Cardiac septum (tissue), 1 donor: Measurements from ENCODE around the gene DGKI. TPM values are rescaled to one million over a fixed set of nuclear protein-coding genes. Genes with fewer than 3 reads are reported as not detected.
A peak's percentile ranks its signal among the peaks of the same experiment; 100 is the strongest.

Experiments
- DNase-seq: peaks from one replicate; pipeline ENCODE4 v3.0.0-alpha.2; 2020; ENCODE audit warnings: low spot score
- intact Hi-C: fragments of 100-400 bp; cut with DNase I; formaldehyde crosslinking; loops from one replicate; pipeline ENCODE4 v1.14.0; 2022
- total RNA-seq: library from RNA; stranded (reverse); fragmentation: NEBNext Ultra II Directional; extraction: Animal tissue kit (Norgen Biotek cat#: 25700); gene quantifications from one replicate; pipeline ENCODE4 v1.2.1, GENCODE V29; 2021
- donor health status: DM: no; HTN: no; CAD: no.

The DGKI gene
- total RNA-seq, 1 donor from 2014 or later: 7.5 TPM

DNA sequence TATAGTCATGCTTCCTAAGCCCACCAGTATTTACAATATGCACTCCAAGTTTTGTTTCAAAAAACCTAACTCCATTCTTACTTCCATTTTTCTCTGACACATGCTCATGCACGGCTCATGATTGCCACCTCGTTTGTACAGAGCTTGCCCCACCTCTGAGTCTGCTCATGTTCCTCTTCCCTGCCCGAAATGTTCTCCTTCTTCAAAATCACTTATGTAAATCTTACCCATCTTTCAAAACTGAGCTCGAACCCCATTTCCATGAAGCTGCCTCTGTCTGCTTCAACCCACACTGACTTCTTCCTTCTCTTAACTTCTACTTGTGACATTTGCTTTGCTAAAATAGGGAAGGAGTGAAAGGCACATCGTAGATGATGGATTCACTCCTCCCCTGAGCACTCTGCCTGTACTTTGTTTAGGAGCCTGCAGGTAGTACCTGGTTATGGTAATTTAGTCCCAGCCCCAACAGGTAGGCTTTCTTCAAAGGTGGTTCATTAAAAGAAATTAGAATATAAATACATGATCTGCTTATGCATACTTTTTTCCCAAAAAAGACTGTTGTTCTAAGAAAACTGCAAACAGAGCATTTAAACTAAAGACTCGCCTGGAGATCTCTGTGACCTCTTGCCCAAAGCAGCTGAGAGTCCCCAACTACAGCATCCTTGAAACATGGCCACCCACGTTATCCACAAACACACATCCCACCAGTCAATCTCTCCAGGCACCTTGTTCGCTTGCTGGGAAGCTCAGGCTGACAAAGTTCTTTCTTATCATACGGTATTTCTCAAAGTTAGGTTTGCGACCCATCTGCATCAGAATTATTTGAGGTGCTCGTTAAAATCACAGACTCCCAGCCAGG lies 172.0 kb downstream of the DGKI start:
- intact Hi-C loops: no loop called here
- no peak for DNase-seq

GRCh38 chr7:137674048-137674447 lies 172.7 kb downstream of the DGKI start:
- intact Hi-C loops: no loop called here
- no peak for DNase-seq

- intact Hi-C loops: no loop called here
- no peak for DNase-seq
Observed at GRCh38 chr7:137671920-137672319, 174.9 kb downstream of the DGKI start.

DNA sequence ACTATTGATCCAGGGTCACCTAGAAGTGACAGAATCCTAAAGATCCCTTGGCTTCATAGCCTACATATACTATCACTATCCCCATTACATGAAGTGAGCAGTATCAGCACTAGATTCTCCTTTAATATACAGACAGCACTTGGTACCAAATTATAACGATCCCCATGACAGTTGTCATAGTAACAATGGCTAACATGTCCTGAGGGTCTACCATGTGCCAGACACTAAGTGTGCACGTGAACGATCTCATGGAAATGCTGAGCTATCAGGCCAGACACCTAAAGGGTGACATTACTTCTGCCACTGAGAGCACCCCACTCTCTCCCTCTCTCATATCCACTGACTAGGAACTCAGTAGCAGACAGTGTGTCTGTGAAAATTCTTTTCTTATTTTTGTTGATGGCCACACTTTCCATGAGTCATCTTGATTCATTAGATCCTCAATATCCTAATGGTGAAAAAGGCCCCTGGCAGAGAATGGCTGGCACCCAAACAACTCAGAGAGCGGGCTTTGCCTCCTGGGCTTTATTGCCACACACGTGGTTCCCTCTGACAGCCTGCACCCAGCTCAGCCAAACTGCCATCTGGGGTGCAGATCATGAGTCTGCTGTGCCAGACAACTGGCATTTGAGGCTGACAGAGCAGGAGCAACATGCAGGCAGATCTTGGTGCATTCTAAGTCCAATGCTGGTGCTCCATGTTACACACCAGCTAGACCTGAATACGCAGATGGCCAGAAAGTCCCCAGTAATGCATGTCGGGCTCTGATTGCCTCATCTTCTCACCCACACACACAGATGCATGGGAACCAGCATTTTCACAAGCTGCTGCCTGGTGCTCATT lies 176.3 kb downstream of the DGKI start:
- DNase-seq: no peak
- intact Hi-C loops: no loop called here

GRCh38 chr7:137669706-137670105 lies 177.1 kb downstream of the DGKI start:
- DNase-seq: no peak
- intact Hi-C loops: no loop called here

GRCh38 chr7:137668404-137668803 lies 178.4 kb downstream of the DGKI start:
- no peak for DNase-seq
- intact Hi-C loops: no loop called here

GRCh38 chr7:137667633-137668387 lies 179.0 kb downstream of the DGKI start:
- intact Hi-C loops: no loop called here
- no peak for DNase-seq

DNA sequence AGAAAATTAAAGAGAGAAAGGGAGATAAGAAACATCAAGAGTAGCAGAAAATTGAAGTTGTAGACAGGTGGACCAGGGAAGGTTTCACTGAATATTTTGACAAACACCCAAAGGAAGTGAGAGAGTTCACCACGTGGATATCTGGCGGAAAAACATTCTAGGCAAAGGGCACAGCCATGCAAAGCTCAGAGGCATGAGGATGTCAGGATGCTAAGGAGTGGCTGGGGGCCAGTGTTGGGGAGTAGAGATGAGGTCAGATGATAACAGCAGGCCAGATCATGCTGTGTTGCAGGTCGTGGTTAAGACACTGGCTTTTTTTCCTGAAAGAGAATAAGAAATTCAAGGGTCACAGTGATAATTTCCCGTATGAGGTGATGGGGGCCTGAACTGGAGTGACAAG lies 181.9 kb downstream of the DGKI start:
- intact Hi-C loops: no loop called here
- DNase-seq: no peak

DNA sequence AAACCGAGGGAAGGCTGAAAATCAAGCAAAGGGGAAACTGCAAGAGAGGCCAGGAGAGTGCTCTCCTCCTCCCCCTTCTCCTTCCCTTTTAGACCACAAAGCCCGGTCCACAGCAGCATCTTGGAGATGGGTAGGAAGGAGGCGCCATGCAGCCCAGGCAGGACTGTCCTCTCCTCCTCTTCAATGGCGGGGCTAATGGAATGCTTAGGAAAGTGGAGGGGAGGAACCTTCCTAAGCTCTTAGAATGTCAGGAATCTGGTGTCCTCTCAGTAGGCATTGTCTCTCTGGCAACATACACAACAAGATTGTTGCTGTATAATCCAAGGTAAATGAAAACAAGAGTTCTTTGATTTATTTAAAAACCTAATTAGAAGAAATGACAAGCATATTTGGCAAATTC lies 185.1 kb downstream of the DGKI start:
- intact Hi-C loops: no loop called here
- DNase-seq: no peak

DNA sequence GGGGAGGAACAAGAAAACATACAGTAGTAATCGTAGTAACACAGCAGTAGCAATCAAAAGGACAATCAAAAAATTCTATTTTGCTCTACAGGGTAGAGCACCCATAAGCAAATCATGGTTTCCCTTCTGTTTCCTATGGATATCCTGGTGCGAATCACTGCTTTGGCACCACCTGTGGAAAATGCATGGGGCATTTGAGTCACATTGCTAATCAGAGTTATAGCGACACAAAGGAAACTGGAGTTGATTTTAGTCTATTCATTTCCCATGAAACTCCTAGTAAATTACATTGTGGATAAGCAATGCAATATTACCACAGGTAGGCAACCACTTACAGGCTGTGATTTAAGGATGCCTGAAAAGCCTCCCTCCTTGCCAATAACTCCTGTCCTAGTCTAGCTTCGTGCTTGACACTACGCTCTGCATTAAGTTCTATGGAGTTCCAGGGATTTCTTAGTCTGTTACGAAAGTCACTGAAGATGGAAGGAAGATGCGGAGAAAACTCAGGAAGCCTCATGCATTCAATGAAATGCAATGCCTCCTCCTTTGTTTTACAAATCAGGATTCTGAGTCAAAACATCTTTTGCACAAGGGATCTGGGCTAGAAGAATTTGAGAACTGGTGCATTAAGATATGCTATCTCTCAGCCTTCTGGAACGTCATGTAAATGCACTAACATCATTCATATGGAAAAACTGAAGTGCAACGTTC lies 188.4 kb downstream of the DGKI start:
- intact Hi-C loops: loop anchor here (5.0 kb wide), 2 partner anchors 59 to 349 kb away; no protein-coding TSS in a partner anchor
- no peak for DNase-seq

- DNase-seq: no peak
- intact Hi-C loops: loop anchor here (5.0 kb wide), 2 partner anchors 60 to 350 kb away; no protein-coding TSS in a partner anchor
Observed at GRCh38 chr7:137657476-137658189, 189.1 kb downstream of the DGKI start.

DNA sequence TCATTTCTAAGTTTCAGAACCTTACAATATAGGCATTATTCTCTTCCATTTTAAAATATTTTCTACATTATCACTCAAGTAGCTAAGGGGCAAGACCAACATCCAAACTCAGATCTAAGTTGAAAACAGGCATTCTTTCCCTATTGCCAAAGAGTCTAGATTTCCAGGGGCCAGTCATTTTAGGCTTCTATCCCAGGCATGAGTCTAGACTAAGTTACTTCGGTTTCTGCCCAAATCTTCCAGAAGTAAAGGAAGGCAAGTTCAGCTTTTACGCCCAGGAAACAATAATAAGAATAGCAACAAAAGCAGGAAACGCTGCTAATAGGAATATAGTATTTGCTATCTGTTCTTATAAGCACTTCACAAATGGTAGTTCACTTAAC lies 189.9 kb downstream of the DGKI start:
- intact Hi-C loops: loop anchor here (1.0 to 5.0 kb wide), 3 partner anchors 60 to 350 kb away; no protein-coding TSS in a partner anchor
- DNase-seq: no peak

- intact Hi-C loops: loop anchor here (1.0 to 5.0 kb wide), 3 partner anchors 61 to 351 kb away; no protein-coding TSS in a partner anchor
- DNase-seq: peak; percentile 84
Observed at GRCh38 chr7:137656227-137656849, 190.4 kb downstream of the DGKI start.

GRCh38 chr7:137655804-137656203 lies 191.0 kb downstream of the DGKI start:
- intact Hi-C loops: loop anchor here (1.0 to 5.0 kb wide), 3 partner anchors 61 to 351 kb away; no protein-coding TSS in a partner anchor
- no peak for DNase-seq

DNA sequence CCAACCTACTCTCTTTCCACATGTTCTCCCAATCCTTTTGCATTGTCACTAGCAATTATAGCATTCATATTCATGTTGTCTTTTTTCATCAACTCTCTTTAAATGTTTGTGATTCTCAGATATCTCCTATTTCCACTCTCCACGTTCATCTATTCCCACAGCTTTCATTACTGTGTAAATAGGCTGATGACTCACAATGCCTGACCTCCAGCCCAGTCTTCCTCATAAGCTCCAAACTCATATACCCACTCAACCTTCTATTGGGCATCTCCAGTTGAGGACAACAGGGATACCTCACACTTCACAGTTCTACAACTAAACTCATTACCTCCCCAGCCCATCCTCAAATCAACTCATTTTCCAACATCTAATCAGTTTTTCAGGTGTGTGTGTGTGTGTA lies 194.1 kb downstream of the DGKI start:
- intact Hi-C loops: no loop called here
- no peak for DNase-seq

- intact Hi-C loops: no loop called here
Observed at GRCh38 chr7:137647905-137648565, 198.7 kb downstream of the DGKI start.

GRCh38 chr7:137642472-137642871 lies 204.3 kb downstream of the DGKI start:
- DNase-seq: no peak
- intact Hi-C loops: no loop called here

More at GRCh38 chr7:137647905-137648565, 198.7 kb downstream of the DGKI start:
- no peak for DNase-seq
